ENCODE measurements around the gene TRPM5. TPM values are rescaled to one million over a fixed set of nuclear protein-coding genes. Genes with fewer than 3 reads are reported as not detected.

Gene TRPM5
- total and polyA plus RNA-seq, 7 donors: not detected

DNA sequence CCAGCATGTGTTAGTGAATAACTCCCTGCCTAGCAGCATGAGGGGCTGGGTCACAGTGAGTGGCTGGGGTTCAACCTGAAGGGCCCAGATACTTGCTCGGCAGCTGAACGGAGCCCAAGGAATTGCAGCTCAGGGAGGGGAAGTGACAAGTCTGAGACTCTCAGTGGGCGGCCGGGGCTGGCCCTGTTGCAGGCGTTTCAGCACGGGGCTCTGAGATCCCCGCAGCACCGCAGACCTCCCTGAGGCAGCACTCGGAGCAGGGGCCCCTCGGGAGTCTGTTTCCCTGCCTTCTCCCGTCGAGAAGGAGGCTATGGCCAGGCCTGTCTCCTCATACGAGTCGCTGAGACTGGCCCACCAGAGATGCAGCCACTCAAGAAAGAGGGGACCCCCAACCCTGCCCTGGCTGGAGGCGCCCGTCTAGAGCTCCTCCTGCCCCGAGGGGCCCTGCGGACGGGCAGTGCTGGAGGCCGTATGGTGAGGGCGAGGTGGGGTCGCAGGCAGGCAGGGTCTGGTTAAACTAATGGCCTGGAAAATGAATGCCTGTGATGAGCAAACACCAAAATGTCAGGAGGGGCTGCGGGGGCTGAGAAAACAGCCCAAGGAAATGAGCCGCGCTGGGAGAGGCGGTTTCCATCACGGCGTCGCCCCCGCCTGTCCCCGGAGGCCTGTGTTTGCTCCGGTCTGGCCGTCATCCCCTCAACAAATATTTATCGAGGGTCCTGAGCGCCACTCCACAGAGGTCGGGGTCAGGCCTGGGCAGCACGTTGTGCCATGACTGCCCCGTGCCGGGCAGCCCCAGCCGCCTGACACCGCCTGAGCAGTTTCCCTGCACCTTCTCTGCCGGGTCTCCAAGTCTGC is 34.5 kb downstream of the TRPM5 start:
- Histone ChIP-seq H3K36me3 (ENCODE audit: insufficient read depth in 1 of 2, low read depth in 1 of 2) (no peaks in the 10 kb centered on the region), H3K27me3 (ENCODE audit: insufficient read depth in 3 of 3, low read length in 2 of 3) (no peaks in the 10 kb centered on the region), H3K9me3 (no peaks in the 10 kb centered on the region), H3K4me1 (no peaks in the 10 kb centered on the region), H3K4me3 (no peak overlapping the region), H3K27ac (no peak overlapping the region)
- ATAC-seq: no peak
- intact Hi-C loops (cut with DNase I): loop anchor here in 1 of 2 donors (10.0 kb wide), 1 partner anchor 245 kb away; the partner anchor contains the start of gene INS
- 42 to 49% (median 43%) methylated on average over 42 of the region's 42 CpGs for WGBS, 3 donors
- no peak for DNase-seq
- TF ChIP-seq, protein P1, sequence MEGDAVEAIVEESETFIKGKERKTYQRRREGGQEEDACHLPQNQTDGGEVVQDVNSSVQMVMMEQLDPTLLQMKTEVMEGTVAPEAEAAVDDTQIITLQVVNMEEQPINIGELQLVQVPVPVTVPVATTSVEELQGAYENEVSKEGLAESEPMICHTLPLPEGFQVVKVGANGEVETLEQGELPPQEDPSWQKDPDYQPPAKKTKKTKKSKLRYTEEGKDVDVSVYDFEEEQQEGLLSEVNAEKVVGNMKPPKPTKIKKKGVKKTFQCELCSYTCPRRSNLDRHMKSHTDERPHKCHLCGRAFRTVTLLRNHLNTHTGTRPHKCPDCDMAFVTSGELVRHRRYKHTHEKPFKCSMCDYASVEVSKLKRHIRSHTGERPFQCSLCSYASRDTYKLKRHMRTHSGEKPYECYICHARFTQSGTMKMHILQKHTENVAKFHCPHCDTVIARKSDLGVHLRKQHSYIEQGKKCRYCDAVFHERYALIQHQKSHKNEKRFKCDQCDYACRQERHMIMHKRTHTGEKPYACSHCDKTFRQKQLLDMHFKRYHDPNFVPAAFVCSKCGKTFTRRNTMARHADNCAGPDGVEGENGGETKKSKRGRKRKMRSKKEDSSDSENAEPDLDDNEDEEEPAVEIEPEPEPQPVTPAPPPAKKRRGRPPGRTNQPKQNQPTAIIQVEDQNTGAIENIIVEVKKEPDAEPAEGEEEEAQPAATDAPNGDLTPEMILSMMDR (IDR thresholded peaks at IDR 0.05): no peak

DNA sequence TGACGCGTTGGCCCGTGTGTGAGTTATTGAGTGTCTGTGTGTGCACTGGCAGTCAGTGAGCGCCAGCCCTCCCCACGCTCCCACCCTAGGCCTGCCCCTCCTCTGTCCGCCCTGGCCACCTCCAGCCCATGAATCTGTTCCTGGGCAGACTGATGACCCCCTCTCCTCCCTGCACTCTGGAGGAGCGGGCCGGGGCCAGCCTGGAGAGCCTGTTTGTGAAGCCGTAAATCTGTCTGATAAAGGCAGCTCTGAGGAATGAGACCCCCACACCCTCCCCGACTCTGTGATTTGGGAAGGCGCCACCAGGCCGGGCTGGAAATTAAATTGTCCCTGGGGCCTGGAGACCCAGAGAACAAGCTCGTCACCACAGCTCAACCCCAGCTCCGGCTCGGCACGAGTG is 35.2 kb downstream of the TRPM5 start:
- Histone ChIP-seq H3K27ac (no peak overlapping the region), H3K4me1 (no peaks in the 10 kb centered on the region), H3K27me3 (ENCODE audit: insufficient read depth in 3 of 3, low read length in 2 of 3) (no peaks in the 10 kb centered on the region), H3K9me3 (no peaks in the 10 kb centered on the region), H3K4me3 (no peak overlapping the region), H3K36me3 (ENCODE audit: insufficient read depth in 1 of 2, low read depth in 1 of 2) (peaks cover 0 to 3% of the 10 kb centered on the region in 2 donors)
- ATAC-seq (no peak), DNase-seq (no peak)
- intact Hi-C loops (cut with DNase I): no loop called here
- WGBS, 3 donors: 47 to 55% (median 54%) methylated on average over 16 of the region's 16 CpGs
- TF ChIP-seq, protein P1 (IDR thresholded peaks at IDR 0.05): no peak

DNA sequence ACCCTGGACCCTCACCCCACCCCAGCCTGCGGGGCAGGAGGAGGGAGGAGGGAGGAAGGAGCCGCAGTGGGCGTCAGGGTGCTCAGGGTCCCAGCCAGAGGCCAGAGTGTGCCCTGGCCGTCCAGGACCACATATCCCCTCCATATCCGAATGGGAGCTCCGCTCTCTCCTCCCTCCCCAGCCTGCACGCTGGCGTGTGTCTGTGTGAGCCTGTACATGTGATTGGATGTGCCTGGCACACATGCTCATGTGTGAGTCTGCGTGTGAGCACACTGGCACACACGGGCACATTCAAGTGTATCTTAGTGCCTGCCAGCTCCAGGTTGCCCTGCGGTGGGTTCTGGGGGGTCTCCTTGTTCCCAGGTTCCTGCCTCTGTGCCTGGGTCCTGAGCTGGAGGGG is 35.6 kb downstream of the TRPM5 start:
- no peak overlapping the region for H3K4me3 ChIP-seq
- 62 to 70% (median 65%) methylated on average over 10 to 11 of the region's 11 CpGs for WGBS, 3 donors
- no peak overlapping the region for H3K27ac ChIP-seq
- DNase-seq: no peak
- H3K4me1 ChIP-seq: no peaks in the 10 kb centered on the region
- intact Hi-C loops (cut with DNase I): no loop called here
- no peak for ATAC-seq
- H3K27me3 ChIP-seq (ENCODE audit: insufficient read depth in 3 of 3, low read length in 2 of 3): no peaks in the 10 kb centered on the region
- H3K36me3 ChIP-seq (ENCODE audit: insufficient read depth in 1 of 2, low read depth in 1 of 2): peaks cover 0 to 7% of the 10 kb centered on the region in 2 donors
- H3K9me3 ChIP-seq: no peaks in the 10 kb centered on the region
- TF ChIP-seq, protein P1 (IDR thresholded peaks at IDR 0.05): no peak

DNA sequence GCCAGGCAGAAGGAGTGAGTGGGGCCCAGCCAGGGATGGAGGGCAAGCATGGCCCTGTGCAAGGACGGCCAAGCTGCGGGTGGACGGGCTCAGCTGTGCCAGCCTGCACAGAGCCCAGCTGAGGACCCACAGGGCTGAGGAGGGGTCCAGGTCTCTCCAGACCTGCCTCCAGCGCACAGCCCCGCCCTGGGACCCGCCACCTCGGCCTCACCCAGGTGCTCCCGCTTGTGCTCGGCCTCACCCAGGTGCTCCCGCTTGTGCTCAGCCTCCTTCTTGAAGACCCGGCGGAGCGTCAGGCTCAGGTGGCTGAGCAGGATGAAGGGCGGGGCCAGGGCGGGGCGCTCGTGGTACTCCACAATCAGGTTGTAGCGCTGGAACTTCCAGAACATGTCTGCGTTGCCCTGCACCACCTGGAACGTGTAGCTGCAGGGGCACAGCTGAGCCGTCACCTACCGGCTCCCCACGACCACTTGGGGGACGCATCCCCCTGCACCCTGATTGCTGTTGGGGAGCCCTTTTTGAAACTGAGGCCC is 37.4 kb downstream of the TRPM5 start:
- Histone ChIP-seq H3K36me3 (ENCODE audit: insufficient read depth in 1 of 2, low read depth in 1 of 2) (peaks cover 0 to 24% of the 10 kb centered on the region in 2 donors), H3K4me1 (peaks cover 5% of the 10 kb centered on the region), H3K9me3 (no peaks in the 10 kb centered on the region), H3K27me3 (ENCODE audit: insufficient read depth in 3 of 3, low read length in 2 of 3) (no peaks in the 10 kb centered on the region), H3K4me3 (no peak overlapping the region), H3K27ac (no peak overlapping the region)
- DNase-seq (no peak), ATAC-seq (no peak)
- 81 to 87% (median 83%) methylated on average over 19 to 24 of the region's 24 CpGs for WGBS, 3 donors
- TF ChIP-seq, protein P1 (IDR thresholded peaks at IDR 0.05): no peak
- intact Hi-C loops (cut with DNase I): no loop called here
